ENCODE measurements around the gene CCN2.
A peak's percentile ranks its signal among the peaks of the same experiment; 100 is the strongest.

Gene CCN2

GRCh38 chr6:131929264-131929663, 21.9 kb downstream of the CCN2 start:
- no peak for DNase-seq (ENCODE audit: low spot score)
- no peak overlapping the region for H3K4me3 ChIP-seq
- no peak overlapping the region for H3K27ac ChIP-seq
- no peak for TF ChIP-seq CTCF (IDR thresholded peaks at IDR 0.05)

- TF ChIP-seq CTCF (IDR thresholded peaks at IDR 0.05) = peak; percentile 27
- DNase-seq (ENCODE audit: low spot score) = no peak
Measured at GRCh38 chr6:131924881-131925474, 26.2 kb downstream of the CCN2 start.

GRCh38 chr6:131923356-131923755, 27.8 kb downstream of the CCN2 start:
- no peak for DNase-seq (ENCODE audit: low spot score)
- TF ChIP-seq CTCF (IDR thresholded peaks at IDR 0.05) = no peak

More at GRCh38 chr6:131924881-131925474, 26.2 kb downstream of the CCN2 start:
- no peak overlapping the region for H3K4me3 ChIP-seq
- H3K27ac ChIP-seq = no peak overlapping the region

GRCh38 chr6:131920656-131921055, 30.5 kb downstream of the CCN2 start:
- H3K27ac ChIP-seq = no peak overlapping the region
- DNase-seq (ENCODE audit: low spot score) = no peak
- H3K4me3 ChIP-seq = no peak overlapping the region
- no peak for TF ChIP-seq CTCF (IDR thresholded peaks at IDR 0.05)

More at GRCh38 chr6:131923356-131923755, 27.8 kb downstream of the CCN2 start:
- H3K27ac ChIP-seq = no peak overlapping the region
- H3K4me3 ChIP-seq = no peak overlapping the region

GRCh38 chr6:131918650-131919355, 32.4 kb downstream of the CCN2 start:
- no peak for DNase-seq (ENCODE audit: low spot score)
- TF ChIP-seq CTCF (IDR thresholded peaks at IDR 0.05) = no peak
- Histone ChIP-seq H3K4me3 (no peak overlapping the region), H3K27ac (no peak overlapping the region)

- no peak overlapping the region for H3K4me3 ChIP-seq
- no peak for DNase-seq (ENCODE audit: low spot score)
- no peak overlapping the region for H3K27ac ChIP-seq
- TF ChIP-seq CTCF (IDR thresholded peaks at IDR 0.05) = no peak
Measured at GRCh38 chr6:131917763-131918649, 33.2 kb downstream of the CCN2 start.

Data from coronary artery (tissue), 2 donors.